Testis (tissue), 3 donors: ENCODE measurements around the gene SSR2. TPM values are rescaled to one million over a fixed set of nuclear protein-coding genes. Genes with fewer than 3 reads are reported as not detected.

Source experiments
- DNase-seq: peaks from one replicate; pipeline ENCODE4 v3.0.0-alpha.2; 2019
- H3K27ac ChIP-seq, 2 donors: fragments of 200-600 bp; sonication (generic); one replicate each; pipeline ENCODE4 v1.5.1; 2019
- H3K27me3 ChIP-seq: fragments of 200-600 bp; sonication (generic); one replicate; pipeline ENCODE4 v1.5.1; 2019
- H3K36me3 ChIP-seq: fragments of 200-600 bp; sonication (generic); one replicate; pipeline ENCODE4 v1.5.1; 2017; ENCODE audit warnings: low read depth; ENCODE audit errors: missing control alignments
- H3K4me1 ChIP-seq: fragments of 200-600 bp; sonication (generic); one replicate; pipeline ENCODE4 v1.5.1; 2019
- H3K4me3 ChIP-seq, 2 donors: fragments of 200-600 bp; sonication (generic); one replicate each; pipeline ENCODE4 v1.5.1; 2017 to 2019
- H3K9me3 ChIP-seq: fragments of 200-600 bp; sonication (generic); one replicate; pipeline ENCODE4 v1.5.1; 2017
- POLR2A ChIP-seq: fragments of 450-650 bp; IDR thresholded peaks from one replicate; pipeline ENCODE4 v1.6.1; 2017; ENCODE audit warnings: antibody characterized with exemption, mild to moderate bottlenecking, moderate library complexity
- WGBS, 2 donors: methylation state at CpG; one replicate each; pipeline ENCODE4 v1.1.5; 2018; 5-methylcytosine and 5-hydroxymethylcytosine counted together
- intact Hi-C: fragments of 100-400 bp; cut with DNase I; formaldehyde crosslinking; loops from one replicate; pipeline ENCODE4 v1.15.1; 2023; ENCODE audit warnings: low total_unique reads
- polyA plus RNA-seq: library from polyadenylated mRNA; stranded (reverse); fragments of 350-450 nt; fragmentation: Illumina TruSeq; extraction: RNeasy Lipid Tissue Mini Kit (QIAGEN cat#74804); gene quantifications from one replicate; pipeline ENCODE4 v1.2.3, GENCODE V29; 2014; ENCODE audit warnings: low read depth, low replicate concordance; ENCODE audit not compliant: insufficient read depth
- total RNA-seq, 2 donors: library from RNA; depleted of rRNA; stranded (reverse); fragments of >200 nt; gene quantifications; one replicate each; pipeline ENCODE4 v1.2.3, GENCODE V29; 2016
- TF ChIP-seq, protein P1 (sequence below), 3 experiments: fragments of 450-650 bp in 2 of 3; fragments of 200-600 bp in 1 of 3; sonication (generic) in 1 of 3; IDR thresholded peaks; one replicate each; pipeline ENCODE4 v1.5.1; 2016 to 2019; ENCODE audit warnings: antibody characterized with exemption in 3 of 3, mild to moderate bottlenecking in 2 of 3, moderate library complexity in 1 of 3

The SSR2 gene
- total and polyA plus RNA-seq, 3 donors from 2014 or later: 170 to 289 (median 216) TPM

DNA sequence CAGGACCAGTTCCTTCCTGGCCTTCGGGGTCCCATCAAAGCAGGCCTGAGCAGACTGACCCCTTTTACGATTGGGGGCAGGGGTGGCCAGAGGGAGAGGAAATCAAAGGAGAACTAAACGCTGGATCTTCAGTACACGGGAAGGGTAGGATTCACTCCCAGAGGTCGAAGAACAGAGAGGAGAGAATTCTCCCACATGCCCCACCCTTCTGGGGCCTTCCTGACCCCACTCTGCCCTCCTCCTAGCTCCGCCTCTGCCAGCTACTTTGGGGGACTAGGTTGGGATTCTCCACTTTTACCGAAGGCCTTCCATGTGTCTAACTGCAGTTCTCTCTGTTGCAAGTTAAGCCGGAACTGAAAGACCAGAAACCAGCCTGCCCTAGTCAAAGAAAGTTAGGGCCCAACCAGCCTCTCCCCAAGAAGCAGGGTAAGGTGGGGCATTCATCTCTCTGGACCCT lies 41.8 kb downstream of the SSR2 start:
- intact Hi-C loops: no loop called here
- Histone ChIP-seq H3K36me3 (no peaks in the 10 kb centered on the region), H3K4me3 (peak overlapping the region; percentile 84 to 91), H3K9me3 (no peaks in the 10 kb centered on the region), H3K4me1 (peaks cover 37% of the 10 kb centered on the region), H3K27me3 (no peaks in the 10 kb centered on the region), H3K27ac (peak overlapping the region; percentile 91 to 95)
- no peak for DNase-seq
- WGBS, 2 donors: 7 to 15% methylated on average over 8 of the region's 8 CpGs
- TF ChIP-seq, protein P1, sequence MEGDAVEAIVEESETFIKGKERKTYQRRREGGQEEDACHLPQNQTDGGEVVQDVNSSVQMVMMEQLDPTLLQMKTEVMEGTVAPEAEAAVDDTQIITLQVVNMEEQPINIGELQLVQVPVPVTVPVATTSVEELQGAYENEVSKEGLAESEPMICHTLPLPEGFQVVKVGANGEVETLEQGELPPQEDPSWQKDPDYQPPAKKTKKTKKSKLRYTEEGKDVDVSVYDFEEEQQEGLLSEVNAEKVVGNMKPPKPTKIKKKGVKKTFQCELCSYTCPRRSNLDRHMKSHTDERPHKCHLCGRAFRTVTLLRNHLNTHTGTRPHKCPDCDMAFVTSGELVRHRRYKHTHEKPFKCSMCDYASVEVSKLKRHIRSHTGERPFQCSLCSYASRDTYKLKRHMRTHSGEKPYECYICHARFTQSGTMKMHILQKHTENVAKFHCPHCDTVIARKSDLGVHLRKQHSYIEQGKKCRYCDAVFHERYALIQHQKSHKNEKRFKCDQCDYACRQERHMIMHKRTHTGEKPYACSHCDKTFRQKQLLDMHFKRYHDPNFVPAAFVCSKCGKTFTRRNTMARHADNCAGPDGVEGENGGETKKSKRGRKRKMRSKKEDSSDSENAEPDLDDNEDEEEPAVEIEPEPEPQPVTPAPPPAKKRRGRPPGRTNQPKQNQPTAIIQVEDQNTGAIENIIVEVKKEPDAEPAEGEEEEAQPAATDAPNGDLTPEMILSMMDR (IDR thresholded peaks at IDR 0.05): no peak
- TF ChIP-seq POLR2A: no peak

DNA sequence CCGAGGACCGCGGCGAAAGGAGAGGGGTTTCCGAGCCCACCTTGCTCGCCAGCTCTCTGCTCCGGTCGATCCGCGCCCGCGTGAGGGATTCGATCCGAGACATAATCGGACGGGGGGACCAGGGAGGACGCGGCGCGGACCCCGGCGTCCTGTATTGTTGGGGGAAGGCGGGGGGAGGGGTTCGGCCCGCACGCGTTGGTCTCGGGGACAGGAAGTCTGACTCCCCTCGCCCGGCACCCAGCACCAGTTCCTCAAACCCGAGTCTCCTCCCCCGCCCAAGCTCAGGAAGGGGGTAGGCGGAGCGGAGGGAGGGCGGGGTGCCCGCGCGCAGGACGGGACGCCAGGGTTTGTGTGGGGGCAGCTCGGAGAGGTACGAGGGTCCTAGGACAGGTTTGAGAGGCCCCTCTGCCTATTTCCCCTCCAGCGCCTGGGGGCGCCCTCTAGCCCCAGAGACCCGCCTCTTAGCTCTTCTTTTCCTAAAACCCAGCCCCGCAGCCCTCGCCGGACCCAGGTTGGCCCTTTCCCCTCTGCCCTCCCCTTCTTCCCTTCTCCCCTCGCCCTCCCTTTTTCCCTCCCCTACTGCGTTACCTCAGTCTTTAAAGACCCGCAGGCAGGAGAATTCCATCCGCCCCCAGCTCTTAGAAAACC lies 42.3 kb downstream of the SSR2 start, which contains the start of gene ARHGEF2:
Gene ARHGEF2, minus strand, starts transcription at position 223 of the 648 bp plus-strand sequence. Its CDS starts 120 bp downstream, at position 103.
- no peaks in the 10 kb centered on the region for H3K27me3 ChIP-seq
- 1 to 2% methylated on average over 45 to 52 of the region's 52 CpGs for WGBS, 2 donors
- intact Hi-C loops: no loop called here
- no peaks in the 10 kb centered on the region for H3K9me3 ChIP-seq
- H3K4me3 ChIP-seq: peak within 1 kb of the TSS; percentile 84 to 91
- H3K27ac ChIP-seq: peak within 1 kb of the TSS; percentile 91 to 95
- no peak for TF ChIP-seq POLR2A
- TF ChIP-seq, protein P1 (IDR thresholded peaks at IDR 0.05): no peak
- no peaks in the 10 kb centered on the region for H3K36me3 ChIP-seq
- peak; percentile 70 for DNase-seq
- peaks cover 37% of the 10 kb centered on the region for H3K4me1 ChIP-seq

DNA sequence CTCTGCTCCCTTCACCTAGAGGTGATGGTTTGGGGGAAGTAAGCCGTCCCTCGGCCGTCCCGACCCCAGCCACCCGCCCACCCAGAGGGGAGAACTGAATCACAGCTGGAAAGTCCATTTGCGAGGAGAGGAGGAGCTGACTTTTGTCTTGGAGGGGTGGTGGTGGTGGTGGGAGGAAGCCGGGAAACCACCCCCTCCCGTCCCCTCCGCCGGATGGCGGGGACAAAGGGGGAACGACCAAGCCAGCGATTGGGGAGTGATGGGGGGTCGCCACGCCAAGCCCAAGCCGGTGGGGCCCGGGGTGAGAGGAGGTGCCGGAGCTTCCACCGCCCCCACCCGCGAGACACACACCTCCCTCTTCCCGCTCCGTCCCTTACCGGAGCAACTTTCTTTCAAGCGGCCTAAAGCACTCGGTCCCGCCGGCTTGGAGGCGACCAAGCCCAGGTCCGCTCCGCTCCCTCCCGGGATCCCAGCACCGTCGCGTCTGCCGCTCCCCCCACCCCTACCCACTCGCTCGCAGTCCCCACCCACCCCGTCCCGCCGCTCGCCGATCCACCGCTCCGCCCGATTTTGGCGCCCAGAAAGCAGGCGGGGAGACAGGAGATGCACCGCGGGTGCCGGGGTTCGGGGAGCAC lies 42.9 kb downstream of the SSR2 start:
- intact Hi-C loops: no loop called here
- 0 to 1% methylated on average over 15 to 44 of the region's 52 CpGs for WGBS, 2 donors
- peaks cover 37% of the 10 kb centered on the region for H3K4me1 ChIP-seq

DNA sequence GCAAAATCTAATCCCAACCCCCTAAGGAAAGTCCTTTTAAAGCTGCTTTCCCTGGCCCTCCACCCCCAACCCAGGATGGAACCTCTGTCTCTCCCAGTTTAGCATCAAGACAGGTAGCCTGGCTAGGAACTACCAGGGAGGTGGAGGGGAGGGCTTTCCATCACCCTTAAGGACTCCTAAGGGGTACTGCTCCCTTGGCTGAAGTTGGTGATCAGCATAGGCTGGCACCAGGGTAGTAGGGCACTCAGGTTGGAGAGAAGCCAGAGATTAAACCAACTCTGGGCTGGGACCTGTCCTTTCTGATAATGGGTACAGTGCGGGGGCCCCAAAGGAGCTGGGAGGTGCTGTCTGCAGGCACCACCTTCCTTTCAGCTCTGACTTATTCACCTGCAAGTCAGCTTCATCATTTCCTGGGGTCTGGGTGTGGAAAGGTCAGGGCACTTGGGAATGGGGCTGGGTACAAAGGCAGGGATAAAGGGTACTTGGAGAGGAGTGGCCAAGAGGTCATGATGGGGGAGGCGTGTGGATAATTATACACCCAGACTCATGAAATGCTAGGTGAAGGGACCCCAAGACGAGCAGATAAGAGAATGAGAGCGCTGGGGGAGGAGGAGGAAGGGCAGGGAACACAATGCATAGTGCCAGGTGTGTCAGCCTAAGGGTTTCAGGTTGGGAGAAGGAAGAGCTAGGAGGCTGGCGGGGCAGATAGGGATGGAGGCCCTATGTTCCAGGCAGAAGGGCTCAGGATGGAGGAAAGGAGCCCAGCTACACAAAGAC lies 43.6 kb downstream of the SSR2 start:
- no peaks in the 10 kb centered on the region for H3K9me3 ChIP-seq
- 23 to 35% methylated on average over 5 of the region's 5 CpGs for whole genome bisulfite sequencing, 2 donors
- DNase-seq: no peak
- peak overlapping the region; percentile 84 to 91 for H3K4me3 ChIP-seq
- peaks cover 37% of the 10 kb centered on the region for H3K4me1 ChIP-seq
- no peaks in the 10 kb centered on the region for H3K27me3 ChIP-seq
- H3K36me3 ChIP-seq: no peaks in the 10 kb centered on the region
- intact Hi-C loops: no loop called here
- TF ChIP-seq, protein P1 (IDR thresholded peaks at IDR 0.05): no peak
- no peak for TF ChIP-seq POLR2A
- H3K27ac ChIP-seq: peak overlapping the region; percentile 91 to 95

More for the DNA sequence above, 42.9 kb downstream of the SSR2 start:
- DNase-seq: peak; percentile 48
- H3K9me3 ChIP-seq: no peaks in the 10 kb centered on the region
- H3K36me3 ChIP-seq: no peaks in the 10 kb centered on the region
- TF ChIP-seq POLR2A: no peak
- TF ChIP-seq, protein P1 (IDR thresholded peaks at IDR 0.05): no peak
- peak overlapping the region; percentile 84 to 91 for H3K4me3 ChIP-seq
- peak overlapping the region; percentile 91 to 95 for H3K27ac ChIP-seq
- H3K27me3 ChIP-seq: no peaks in the 10 kb centered on the region
